Activated B cell treated with CpG ODN at 0.5 μM for 24 hours (primary cell): ENCODE measurements around the gene DIP2C. TPM values are rescaled to one million over a fixed set of nuclear protein-coding genes. Genes with fewer than 3 reads are reported as not detected.

Experiments used
- ATAC-seq: fragments of 200-7000 bp; cut with Tn5 transposase; one replicate; pipeline ENCODE4 v1.10.0; 2021; ENCODE audit warnings: low read depth, mild to moderate bottlenecking, moderate library complexity
- CTCF ChIA-PET: fragments of 350-600 bp; sonication (Branson Sonifier 250); formaldehyde crosslinking; loops from one replicate; lab custom pipeline; 2021; ENCODE audit warnings: antibody characterized with exemption; lab: Charles Lee
- POLR2A ChIA-PET: fragments of 350-600 bp; sonication (Branson Sonifier 250); formaldehyde crosslinking; loops from one replicate; lab custom pipeline; 2021; ENCODE audit warnings: antibody characterized with exemption; lab: Charles Lee
- DNase-seq: peaks from one replicate; pipeline ENCODE4 v3.0.0; 2022
- H3K27ac Mint-ChIP-seq: one replicate; pipeline ENCODE4 v1.8.0; 2020; ENCODE audit warnings: mixed read lengths
- H3K27me3 Mint-ChIP-seq: one replicate; pipeline ENCODE4 v1.8.0; 2021; ENCODE audit warnings: mixed read lengths
- H3K36me3 Mint-ChIP-seq: one replicate; pipeline ENCODE4 v1.8.0; 2021; ENCODE audit warnings: low read depth, mixed read lengths
- H3K4me1 Mint-ChIP-seq: one replicate; pipeline ENCODE4 v1.8.0; 2021; ENCODE audit warnings: mixed read lengths
- H3K4me3 Mint-ChIP-seq: one replicate; pipeline ENCODE4 v1.8.0; 2020; ENCODE audit warnings: mild to moderate bottlenecking, mixed read lengths
- H3K9me3 Mint-ChIP-seq: one replicate; pipeline ENCODE4 v1.8.0; 2020; ENCODE audit warnings: mixed read lengths
- intact Hi-C: fragments of 100-400 bp; cut with micrococcal nuclease; formaldehyde crosslinking; loops from one replicate; pipeline ENCODE4 v1.15.1; 2024
- total RNA-seq: library from RNA; stranded (reverse); gene quantifications from 2 replicates; pipeline ENCODE4 v1.2.3, GENCODE V29; 2022
- TF ChIP-seq, protein P1 (sequence below): fragments of 200-600 bp; IDR thresholded peaks from one replicate; pipeline ENCODE4 v1.8.0; 2022; ENCODE audit warnings: antibody characterized with exemption, mild to moderate bottlenecking

DIP2C gene
- total RNA-seq, 1 donor from 2014 or later: 0.49 TPM

DNA sequence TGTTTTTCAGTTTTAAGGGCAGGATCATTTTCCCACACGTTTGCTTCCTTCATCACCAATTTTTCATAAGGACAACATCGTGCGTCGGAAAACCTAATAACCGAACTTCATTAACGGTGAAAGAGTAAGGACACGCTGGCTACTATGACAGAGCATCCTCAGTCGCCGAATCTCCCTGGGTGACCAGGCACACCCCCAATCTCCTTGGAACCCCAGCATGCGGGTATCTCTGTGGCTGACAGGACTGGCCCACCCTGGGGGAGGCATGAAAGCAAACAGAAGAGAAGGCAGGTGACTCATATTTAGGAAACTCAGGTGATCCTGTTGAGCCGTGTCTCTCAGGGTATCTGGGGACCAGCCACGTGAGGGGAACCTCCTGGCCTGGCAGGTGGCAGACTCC lies 134.2 kb downstream of the DIP2C start:
- H3K4me1 Mint-ChIP-seq: no peaks in the 10 kb centered on the region
- intact Hi-C loops: no loop called here
- no peaks in the 10 kb centered on the region for H3K36me3 Mint-ChIP-seq
- no peaks in the 10 kb centered on the region for H3K9me3 Mint-ChIP-seq
- TF ChIP-seq, protein P1, sequence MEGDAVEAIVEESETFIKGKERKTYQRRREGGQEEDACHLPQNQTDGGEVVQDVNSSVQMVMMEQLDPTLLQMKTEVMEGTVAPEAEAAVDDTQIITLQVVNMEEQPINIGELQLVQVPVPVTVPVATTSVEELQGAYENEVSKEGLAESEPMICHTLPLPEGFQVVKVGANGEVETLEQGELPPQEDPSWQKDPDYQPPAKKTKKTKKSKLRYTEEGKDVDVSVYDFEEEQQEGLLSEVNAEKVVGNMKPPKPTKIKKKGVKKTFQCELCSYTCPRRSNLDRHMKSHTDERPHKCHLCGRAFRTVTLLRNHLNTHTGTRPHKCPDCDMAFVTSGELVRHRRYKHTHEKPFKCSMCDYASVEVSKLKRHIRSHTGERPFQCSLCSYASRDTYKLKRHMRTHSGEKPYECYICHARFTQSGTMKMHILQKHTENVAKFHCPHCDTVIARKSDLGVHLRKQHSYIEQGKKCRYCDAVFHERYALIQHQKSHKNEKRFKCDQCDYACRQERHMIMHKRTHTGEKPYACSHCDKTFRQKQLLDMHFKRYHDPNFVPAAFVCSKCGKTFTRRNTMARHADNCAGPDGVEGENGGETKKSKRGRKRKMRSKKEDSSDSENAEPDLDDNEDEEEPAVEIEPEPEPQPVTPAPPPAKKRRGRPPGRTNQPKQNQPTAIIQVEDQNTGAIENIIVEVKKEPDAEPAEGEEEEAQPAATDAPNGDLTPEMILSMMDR: no peak
- ATAC-seq: no peak
- no peak overlapping the region for H3K27ac Mint-ChIP-seq
- H3K4me3 Mint-ChIP-seq: no peak overlapping the region
- peaks cover 24% of the 10 kb centered on the region for H3K27me3 Mint-ChIP-seq
- no peak for DNase-seq
- POLR2A ChIA-PET: no interaction called here
- CTCF ChIA-PET: no interaction called here

DNA sequence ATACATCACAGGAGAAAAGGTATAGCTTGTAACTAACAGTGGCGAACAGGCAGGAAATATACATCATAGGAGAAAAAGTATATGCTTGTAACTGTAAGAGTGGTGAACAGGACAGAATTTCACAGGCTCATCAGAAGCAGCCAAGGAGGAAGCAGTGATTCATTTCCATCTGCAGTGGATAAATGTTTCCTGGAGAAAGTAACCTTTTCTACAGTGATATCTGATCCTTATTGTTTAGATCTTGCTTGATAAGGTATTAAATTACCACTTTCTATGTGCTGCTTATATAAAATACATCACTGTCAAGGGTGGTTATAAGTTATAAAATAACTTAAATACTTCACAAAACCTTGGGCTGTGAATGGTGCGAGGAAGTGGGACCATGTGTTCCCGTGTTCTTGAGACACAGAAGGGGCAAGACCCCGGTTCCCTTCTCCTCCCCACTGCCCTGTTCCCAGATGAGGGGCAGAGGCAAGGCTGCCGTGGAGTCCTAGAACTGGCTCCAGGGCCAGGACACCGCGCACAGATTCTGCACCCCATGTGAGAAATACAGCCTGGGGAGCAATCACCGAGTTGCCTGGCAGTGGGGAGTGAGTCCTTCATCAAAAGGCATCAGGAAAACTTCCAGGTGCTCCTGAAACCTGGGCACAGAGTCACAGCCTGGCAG lies 135.2 kb downstream of the DIP2C start:
- Mint-ChIP-seq H3K36me3 (no peaks in the 10 kb centered on the region), H3K9me3 (no peaks in the 10 kb centered on the region), H3K4me1 (no peaks in the 10 kb centered on the region), H3K4me3 (no peak overlapping the region), H3K27ac (no peak overlapping the region), H3K27me3 (peaks cover 26% of the 10 kb centered on the region)
- CTCF ChIA-PET: no interaction called here
- ATAC-seq (no peak), DNase-seq (no peak)
- POLR2A ChIA-PET: no interaction called here
- TF ChIP-seq, protein P1: no peak
- intact Hi-C loops: no loop called here

DNA sequence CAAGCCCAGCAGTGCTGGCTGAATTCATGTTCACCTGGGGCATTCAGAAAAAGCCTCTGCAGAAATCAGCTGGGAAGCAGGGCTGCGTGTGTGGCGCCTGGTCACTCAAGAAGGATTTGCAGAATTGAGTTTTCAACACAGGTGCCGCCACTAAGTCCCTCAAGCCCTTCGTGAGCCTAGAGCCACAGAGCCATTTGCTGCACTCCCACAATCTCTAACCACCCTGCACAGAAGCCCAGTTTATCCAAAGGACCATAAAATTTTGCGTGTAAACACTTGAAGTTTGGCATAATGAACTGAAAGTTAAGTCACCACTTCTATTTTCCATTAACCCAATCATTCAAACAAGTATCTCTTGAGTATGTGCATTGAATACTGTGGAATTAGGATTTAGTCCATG lies 136.2 kb downstream of the DIP2C start:
- no peak overlapping the region for H3K27ac Mint-ChIP-seq
- intact Hi-C loops: no loop called here
- no peak for ATAC-seq
- H3K4me3 Mint-ChIP-seq: no peak overlapping the region
- TF ChIP-seq, protein P1: no peak
- CTCF ChIA-PET: no interaction called here
- H3K9me3 Mint-ChIP-seq: no peaks in the 10 kb centered on the region
- H3K36me3 Mint-ChIP-seq: no peaks in the 10 kb centered on the region
- POLR2A ChIA-PET: no interaction called here
- DNase-seq: no peak
- H3K4me1 Mint-ChIP-seq: no peaks in the 10 kb centered on the region
- peaks cover 30% of the 10 kb centered on the region for H3K27me3 Mint-ChIP-seq

DNA sequence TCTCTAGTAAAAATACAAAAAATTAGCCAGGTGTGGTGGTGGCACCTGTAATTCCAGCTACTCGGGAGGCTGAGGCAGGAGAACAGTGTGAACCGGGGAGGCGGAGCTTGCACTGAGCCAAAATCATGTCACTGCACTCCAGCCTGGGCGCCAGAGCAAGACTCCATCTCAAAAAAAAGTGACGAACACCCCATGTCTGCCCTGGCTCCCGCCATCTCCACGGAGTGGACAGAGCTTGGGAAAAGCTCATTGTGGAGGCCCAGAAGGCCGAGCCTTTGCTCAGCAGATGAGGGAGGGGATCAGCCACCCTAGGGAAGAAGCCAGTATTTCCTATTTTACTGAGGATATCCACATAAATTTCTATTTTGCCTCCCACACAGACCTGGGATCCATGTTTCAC lies 136.8 kb downstream of the DIP2C start:
- POLR2A ChIA-PET: no interaction called here
- CTCF ChIA-PET: no interaction called here
- TF ChIP-seq, protein P1: no peak
- ATAC-seq (no peak), DNase-seq (no peak)
- Mint-ChIP-seq H3K27me3 (peaks cover 27% of the 10 kb centered on the region), H3K4me3 (no peak overlapping the region), H3K4me1 (no peaks in the 10 kb centered on the region), H3K27ac (no peak overlapping the region), H3K36me3 (no peaks in the 10 kb centered on the region), H3K9me3 (no peaks in the 10 kb centered on the region)
- intact Hi-C loops: no loop called here

DNA sequence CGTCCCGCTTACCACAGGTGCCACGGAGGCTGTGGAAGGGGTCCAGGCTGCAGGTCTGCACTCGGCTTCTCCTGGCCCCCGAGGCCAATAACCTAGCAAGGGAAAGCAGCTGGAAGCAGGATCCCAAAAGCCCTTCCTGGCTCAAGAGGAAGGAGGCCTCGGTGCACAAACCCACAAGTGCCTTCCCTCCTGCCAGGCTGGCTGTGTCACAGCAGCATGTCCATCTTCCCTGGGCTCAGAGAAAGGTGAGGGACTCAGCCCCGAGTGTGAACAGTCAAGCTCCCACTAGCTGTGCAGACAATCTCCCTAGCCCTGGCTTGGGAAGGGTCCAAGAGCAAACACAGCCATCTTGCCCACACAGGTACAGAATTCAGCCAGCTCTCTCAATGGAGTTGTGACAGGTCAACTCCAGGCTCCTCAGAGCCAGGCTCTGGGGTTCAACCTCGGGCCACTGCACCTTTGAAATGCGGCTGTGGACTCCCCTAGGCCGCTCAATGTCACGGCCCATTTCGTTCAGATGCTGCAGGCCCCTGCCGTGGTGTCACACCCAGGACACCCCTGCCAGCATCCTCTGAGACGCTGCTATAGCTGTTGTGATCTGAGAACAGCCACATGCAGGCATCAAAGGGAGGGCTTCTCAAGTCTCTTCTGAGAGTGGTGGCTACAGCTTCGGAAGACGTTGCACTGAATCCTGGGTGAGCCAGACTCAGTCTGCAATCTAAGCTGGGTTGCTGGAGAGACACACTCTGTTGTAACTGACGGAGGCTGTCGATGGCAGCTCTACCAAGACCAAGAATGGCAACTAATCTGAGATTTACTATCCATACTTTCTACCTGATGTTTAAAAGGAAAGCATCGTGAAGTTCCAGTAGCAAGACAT lies 137.9 kb downstream of the DIP2C start:
- Mint-ChIP-seq H3K27me3 (peaks cover 29% of the 10 kb centered on the region), H3K27ac (no peak overlapping the region), H3K4me3 (no peak overlapping the region), H3K36me3 (no peaks in the 10 kb centered on the region), H3K4me1 (no peaks in the 10 kb centered on the region), H3K9me3 (no peaks in the 10 kb centered on the region)
- CTCF ChIA-PET: no interaction called here
- TF ChIP-seq, protein P1: no peak
- ATAC-seq: no peak
- no peak for DNase-seq
- intact Hi-C loops: no loop called here
- POLR2A ChIA-PET: no interaction called here
